ENCODE data around the gene NR6A1. TPM values are rescaled to one million over a fixed set of nuclear protein-coding genes. Genes with fewer than 3 reads are reported as not detected.

The NR6A1 gene
- total RNA-seq, 1 experiment from 2014 or later = 99.3 TPM

- no peaks in the 10 kb centered on the region for H3K27me3 ChIP-seq (ENCODE audit: insufficient read depth, low read length)
- H3K4me2 ChIP-seq (ENCODE audit: insufficient read depth, insufficient read length, low read length) = no peak overlapping the region
- no peak overlapping the region for H2BK20ac ChIP-seq (ENCODE audit: low read depth, low read length, poor library complexity, severe bottlenecking)
- Mint-ChIP-seq H3K27ac (peak overlapping the region; percentile 34 to 68 (median 65); a peak in 2 of 7 replicates), H3K36me3 (ENCODE audit: insufficient read depth in 1 of 3, low read depth in 3 of 3) (no peaks in the 10 kb centered on the region; a peak in 1 of 7 replicates), H3K9me3 (no peaks in the 10 kb centered on the region), H3K4me3 (no peak overlapping the region), H3K4me1 (peaks cover 32 to 37% of the 10 kb centered on the region in 2 experiments), H3K27me3 (ENCODE audit: low read depth) (no peaks in the 10 kb centered on the region)
- H3K14ac ChIP-seq (ENCODE audit: insufficient read depth, low read length) = 0 out of 2 replicates have a peak overlapping the region, but pooled peaks have one; percentile 21
- H3K4ac ChIP-seq (ENCODE audit: low read depth, low read length) = no peak overlapping the region
- no peak overlapping the region for H3K27ac ChIP-seq (ENCODE audit: insufficient read length, low read depth, low read length)
- H3K56ac ChIP-seq (ENCODE audit: insufficient read length, low read depth, low read length) = no peak overlapping the region
- H3K23me2 ChIP-seq (ENCODE audit: insufficient read length, low read depth, low read length, poor library complexity, severe bottlenecking) = no peaks in the 10 kb centered on the region
- no peak overlapping the region for H4K5ac ChIP-seq (ENCODE audit: insufficient read length, low read depth, low read length)
- no peaks in the 10 kb centered on the region for H4K20me1 ChIP-seq (ENCODE audit: control insufficient read depth, insufficient read depth, insufficient read length)
- no peak overlapping the region for H3K23ac ChIP-seq (ENCODE audit: insufficient read length, low read depth, low read length)
- TF ChIP-seq CTCF (conservative IDR thresholded peaks at IDR 0.05) = no peak
- no peak overlapping the region for H2BK120ac ChIP-seq (ENCODE audit: low read depth, low read length, poor library complexity, severe bottlenecking)
- H3K79me1 ChIP-seq (ENCODE audit: insufficient read depth, low read depth, low read length, poor library complexity, severe bottlenecking) = no peaks in the 10 kb centered on the region
- H2AK5ac ChIP-seq (ENCODE audit: insufficient read length, low read length) = no peak overlapping the region
- H3K18ac ChIP-seq (ENCODE audit: insufficient read length, low read depth, low read length) = no peak overlapping the region
- no peak for DNase-seq
- H3T11ph ChIP-seq (ENCODE audit: low read length) = no peak overlapping the region
- H3K9me3 ChIP-seq (ENCODE audit: control insufficient read depth, low read depth, low read length) = no peaks in the 10 kb centered on the region
- H2AFZ ChIP-seq (ENCODE audit: low read length) = no peak overlapping the region
- no peak overlapping the region for H3K9ac ChIP-seq (ENCODE audit: extremely low read depth, insufficient read length, low read length)
- no peaks in the 10 kb centered on the region for H3K79me2 ChIP-seq (ENCODE audit: insufficient read depth, low read length)
- H2BK5ac ChIP-seq (ENCODE audit: insufficient read length, low read length) = no peak overlapping the region
- no peak overlapping the region for H2BK12ac ChIP-seq (ENCODE audit: insufficient read length, low read depth, low read length)
- H4K8ac ChIP-seq (replicated peaks; ENCODE audit: insufficient read length, low read depth, low read length) = no peak overlapping the region
- no peak overlapping the region for H4K91ac ChIP-seq (ENCODE audit: insufficient read length, low read depth, low read length)
- WGBS (ENCODE audit: extremely low coverage, insufficient read length, low lambda C conversion rate) = no CpG with 5 or more reads among the region's 5 CpGs
- H2BK15ac ChIP-seq (ENCODE audit: low read depth, low read length) = no peak overlapping the region
- peaks cover 3% of the 10 kb centered on the region; the same call in 1 of the 2 replicates for H3K4me1 ChIP-seq (ENCODE audit: insufficient read depth, low read length)
These were observed 43.0 kb upstream of the NR6A1 start for GRCh38 chr9:124814164-124814535.

Data from H9 (cell line).